ENCODE results near the gene SRGAP3.

The SRGAP3 gene

DNA sequence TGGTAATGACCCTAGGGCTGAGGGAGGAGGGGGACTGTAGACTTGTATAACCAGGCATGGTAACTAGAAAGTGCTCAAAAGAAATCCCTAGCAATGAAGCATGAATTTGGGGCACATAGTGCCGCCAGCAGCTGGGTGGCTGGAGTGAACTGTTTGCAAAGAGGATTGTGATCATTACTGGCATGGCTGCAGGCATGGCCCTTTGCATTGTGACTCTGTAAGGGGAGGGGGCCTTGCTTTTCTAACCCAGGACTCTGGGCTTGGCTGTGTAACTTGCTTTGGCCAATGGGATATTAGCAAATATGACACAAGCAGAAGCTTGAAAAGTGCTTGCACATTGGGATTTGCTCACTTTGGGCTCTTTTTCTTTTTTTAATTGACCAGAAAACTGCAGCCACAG is 173.7 kb downstream of the SRGAP3 start:
- H3K4me3 ChIP-seq, result no peak overlapping the region
- no peak overlapping the region for H3K27ac ChIP-seq
- DNase-seq (ENCODE audit: low spot score), result no peak
- TF ChIP-seq, protein P1, sequence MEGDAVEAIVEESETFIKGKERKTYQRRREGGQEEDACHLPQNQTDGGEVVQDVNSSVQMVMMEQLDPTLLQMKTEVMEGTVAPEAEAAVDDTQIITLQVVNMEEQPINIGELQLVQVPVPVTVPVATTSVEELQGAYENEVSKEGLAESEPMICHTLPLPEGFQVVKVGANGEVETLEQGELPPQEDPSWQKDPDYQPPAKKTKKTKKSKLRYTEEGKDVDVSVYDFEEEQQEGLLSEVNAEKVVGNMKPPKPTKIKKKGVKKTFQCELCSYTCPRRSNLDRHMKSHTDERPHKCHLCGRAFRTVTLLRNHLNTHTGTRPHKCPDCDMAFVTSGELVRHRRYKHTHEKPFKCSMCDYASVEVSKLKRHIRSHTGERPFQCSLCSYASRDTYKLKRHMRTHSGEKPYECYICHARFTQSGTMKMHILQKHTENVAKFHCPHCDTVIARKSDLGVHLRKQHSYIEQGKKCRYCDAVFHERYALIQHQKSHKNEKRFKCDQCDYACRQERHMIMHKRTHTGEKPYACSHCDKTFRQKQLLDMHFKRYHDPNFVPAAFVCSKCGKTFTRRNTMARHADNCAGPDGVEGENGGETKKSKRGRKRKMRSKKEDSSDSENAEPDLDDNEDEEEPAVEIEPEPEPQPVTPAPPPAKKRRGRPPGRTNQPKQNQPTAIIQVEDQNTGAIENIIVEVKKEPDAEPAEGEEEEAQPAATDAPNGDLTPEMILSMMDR (IDR thresholded peaks at IDR 0.05), result no peak

DNA sequence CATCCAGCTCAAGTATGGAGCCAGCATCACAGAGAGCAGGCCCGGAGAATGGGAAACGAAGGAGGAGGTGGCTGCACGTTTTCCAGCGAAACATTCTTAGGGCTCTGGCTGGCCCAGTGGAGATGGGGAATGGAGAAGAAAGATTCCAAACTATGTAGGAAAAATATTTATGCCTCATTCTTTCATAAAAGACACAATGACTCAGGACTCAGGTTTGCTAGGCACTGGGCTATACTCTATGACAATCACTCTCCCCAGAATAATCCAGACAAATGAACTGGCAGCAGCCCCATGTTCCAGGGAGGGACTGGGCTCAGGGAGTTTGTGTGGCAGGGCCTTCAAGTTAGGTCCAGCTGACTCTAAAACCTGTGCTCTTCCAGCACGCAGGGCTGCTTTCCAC is 175.4 kb downstream of the SRGAP3 start:
- DNase-seq (ENCODE audit: low spot score), result no peak
- H3K4me3 ChIP-seq, result no peak overlapping the region
- TF ChIP-seq, protein P1 (IDR thresholded peaks at IDR 0.05), result no peak
- no peak overlapping the region for H3K27ac ChIP-seq

DNA sequence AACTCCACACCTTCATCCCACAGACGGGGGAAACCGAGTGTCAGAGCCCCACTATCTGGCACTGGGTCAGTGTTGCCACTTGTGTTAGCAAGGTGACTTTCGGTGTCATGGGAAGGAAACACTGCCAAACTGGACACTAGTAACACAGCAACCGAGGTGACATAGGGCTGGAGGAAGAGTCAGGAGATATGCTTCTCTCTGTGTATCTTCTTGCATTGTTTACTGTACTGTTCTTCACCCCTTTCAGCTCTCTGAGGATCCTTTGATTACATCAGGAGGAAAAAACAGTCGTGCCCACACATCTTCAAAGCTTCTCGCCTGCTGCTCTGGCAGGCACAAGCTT is 176.8 kb downstream of the SRGAP3 start:
- H3K4me3 ChIP-seq, result no peak overlapping the region
- no peak for DNase-seq (ENCODE audit: low spot score)
- H3K27ac ChIP-seq, result no peak overlapping the region
- TF ChIP-seq, protein P1 (IDR thresholded peaks at IDR 0.05), result no peak

DNA sequence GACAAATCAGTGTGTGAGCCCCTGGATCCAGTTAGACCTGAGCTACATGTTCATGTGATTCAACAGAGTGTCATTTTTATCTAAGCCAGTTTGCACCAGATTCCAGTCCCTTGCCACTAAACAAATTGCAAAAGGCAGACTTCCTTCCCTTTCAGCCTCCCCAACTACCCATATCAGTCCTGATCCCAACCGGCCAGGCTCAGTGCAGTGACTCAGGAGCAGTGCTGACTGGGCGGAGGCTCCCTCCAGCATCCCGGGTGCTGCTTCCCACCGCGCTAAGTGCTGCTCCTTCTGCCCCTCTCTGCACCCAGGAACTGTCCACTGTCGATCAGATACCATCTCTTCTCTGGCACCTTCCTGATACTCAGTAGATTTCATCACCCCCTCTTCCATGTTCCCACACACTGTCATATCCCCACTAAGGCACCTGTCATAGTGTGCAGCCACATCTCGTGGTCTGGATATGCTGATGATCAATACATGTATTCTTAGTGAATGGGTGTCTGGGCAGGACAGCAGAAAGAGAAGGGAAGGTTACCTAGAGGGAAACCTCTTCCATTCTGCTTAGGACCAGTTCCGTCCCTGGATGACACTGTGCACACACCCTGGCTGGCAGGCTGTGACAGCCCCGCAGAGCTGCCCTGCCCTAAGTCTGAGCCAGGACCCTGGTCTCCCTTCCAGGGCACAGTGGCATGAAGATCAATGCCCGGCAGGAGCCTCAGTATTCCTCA is 177.3 kb downstream of the SRGAP3 start:
- Histone ChIP-seq H3K4me3 (no peak overlapping the region), H3K27ac (no peak overlapping the region)
- DNase-seq (ENCODE audit: low spot score), result no peak
- TF ChIP-seq, protein P1 (IDR thresholded peaks at IDR 0.05), result no peak

DNA sequence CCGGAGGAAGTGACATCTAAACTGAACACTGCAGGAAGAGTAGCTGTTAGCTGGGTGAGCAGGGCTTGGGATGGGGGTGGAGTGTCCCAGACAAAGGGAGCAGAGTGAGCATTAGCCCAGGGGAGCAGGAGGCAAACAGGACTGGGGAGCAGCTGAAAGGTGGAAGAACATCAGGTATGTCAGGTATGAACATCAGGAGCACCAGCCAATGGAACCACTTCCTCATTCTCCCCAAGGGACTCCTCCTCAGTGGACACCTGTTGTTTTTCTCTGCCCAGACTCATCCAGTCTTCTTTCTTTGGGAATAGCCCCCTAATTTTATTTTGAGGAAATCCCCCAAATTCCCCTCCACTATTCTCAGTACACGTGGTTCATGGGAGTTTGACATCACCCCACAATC is 178.5 kb downstream of the SRGAP3 start:
- H3K4me3 ChIP-seq, result no peak overlapping the region
- TF ChIP-seq, protein P1 (IDR thresholded peaks at IDR 0.05), result no peak
- no peak overlapping the region for H3K27ac ChIP-seq
- no peak for DNase-seq (ENCODE audit: low spot score)

DNA sequence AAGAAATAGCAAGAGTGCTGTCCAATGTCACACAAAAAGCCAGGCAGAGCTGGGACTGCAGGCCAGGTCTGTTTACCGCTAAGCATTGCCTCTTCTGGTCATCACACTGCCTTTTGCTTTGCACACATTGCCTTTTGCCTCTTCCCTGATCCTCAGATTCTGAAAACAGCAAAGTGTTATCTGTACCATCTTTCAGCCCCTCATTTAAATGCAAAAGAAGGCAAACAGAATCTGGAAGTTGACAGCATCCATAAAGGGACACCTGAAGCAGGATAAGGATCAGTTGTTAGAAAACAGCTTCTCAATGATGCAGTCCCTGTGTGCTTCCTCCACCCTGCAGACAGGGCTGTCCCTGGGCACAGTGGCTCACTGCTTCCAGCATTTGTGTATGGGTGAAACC is 179.5 kb downstream of the SRGAP3 start:
- Histone ChIP-seq H3K27ac (no peak overlapping the region), H3K4me3 (no peak overlapping the region)
- no peak for DNase-seq (ENCODE audit: low spot score)
- TF ChIP-seq, protein P1 (IDR thresholded peaks at IDR 0.05), result no peak

DNA sequence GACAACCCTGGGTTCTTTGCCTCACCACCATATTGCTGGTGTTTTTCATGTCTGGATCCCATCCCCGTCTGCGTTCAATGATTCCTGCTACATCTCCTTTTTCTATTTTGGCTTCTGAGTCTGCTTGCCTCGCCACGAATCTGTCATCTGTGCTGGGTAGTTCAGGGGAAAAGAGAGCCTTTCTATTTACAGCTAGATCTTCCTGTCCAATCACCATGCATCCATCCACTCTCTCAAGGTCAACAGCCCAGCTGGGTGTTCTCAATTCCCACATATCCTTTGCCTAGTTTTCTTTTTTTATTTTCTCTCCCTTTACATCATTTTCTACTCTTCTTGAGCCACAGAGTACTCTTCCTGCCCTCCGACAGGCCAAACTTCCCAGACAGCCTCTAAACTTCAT is 181.4 kb downstream of the SRGAP3 start:
- no peak for DNase-seq (ENCODE audit: low spot score)

More for the DNA sequence above, 181.4 kb downstream of the SRGAP3 start:
- Histone ChIP-seq H3K4me3 (no peak overlapping the region), H3K27ac (no peak overlapping the region)
- TF ChIP-seq, protein P1 (IDR thresholded peaks at IDR 0.05), result no peak
